GM04504 (cell line): Measurements from ENCODE around the gene COL15A1.
"Not testable (repeated sequence)": the region's sequence is repeated elsewhere in the genome, so short reads cannot be mapped to it uniquely, and the experiment has no call there.

Experiments
- DNase-seq: peaks from one replicate; pipeline ENCODE4 v3.0.0-alpha.2; 2012; ENCODE audit warnings: low read depth

The COL15A1 gene

GRCh38 chr9:98943682-98944056 is at the start of gene COL15A1:
TSS of gene COL15A1 (plus strand) at chr9:98943907. CDS start at chr9:98944062, 155 bp downstream.
- no peak for DNase-seq

- DNase-seq, result no peak
Measured at GRCh38 chr9:98894171-98894570, 49.5 kb upstream of the COL15A1 start.

- DNase-seq, result no peak
Measured at GRCh38 chr9:98894761-98895160, 48.9 kb upstream of the COL15A1 start.

GRCh38 chr9:98896632-98897031 is 47.1 kb upstream of the COL15A1 start:
- DNase-seq, result no peak

GRCh38 chr9:98897745-98898144 is 46.0 kb upstream of the COL15A1 start:
- no peak for DNase-seq

- peak; percentile 78 for DNase-seq
Measured at GRCh38 chr9:98899408-98900056, 44.2 kb upstream of the COL15A1 start.

- DNase-seq, result no peak
Measured at GRCh38 chr9:98900244-98900643, 43.5 kb upstream of the COL15A1 start.

- no peak for DNase-seq
Measured at GRCh38 chr9:98900725-98901124, 43.0 kb upstream of the COL15A1 start.

GRCh38 chr9:98901843-98902242 is 41.9 kb upstream of the COL15A1 start:
- not testable (repeated sequence) for DNase-seq

- no peak for DNase-seq
Measured at GRCh38 chr9:98902516-98902915, 41.2 kb upstream of the COL15A1 start.

GRCh38 chr9:98902925-98903324 is 40.8 kb upstream of the COL15A1 start:
- DNase-seq, result no peak

GRCh38 chr9:98903961-98904411 is 39.7 kb upstream of the COL15A1 start:
- no peak for DNase-seq

GRCh38 chr9:98905015-98905414 is 38.7 kb upstream of the COL15A1 start:
- no peak for DNase-seq

- no peak for DNase-seq
Measured at GRCh38 chr9:98906273-98907040, 37.2 kb upstream of the COL15A1 start.

- DNase-seq, result no peak
Measured at GRCh38 chr9:98907055-98907454, 36.7 kb upstream of the COL15A1 start.

- no peak for DNase-seq
Measured at GRCh38 chr9:98908897-98909634, 34.6 kb upstream of the COL15A1 start.

GRCh38 chr9:98909935-98910334 is 33.8 kb upstream of the COL15A1 start:
- no peak for DNase-seq

GRCh38 chr9:98911042-98911441 is 32.7 kb upstream of the COL15A1 start:
- no peak for DNase-seq

- not testable (repeated sequence) for DNase-seq
Measured at GRCh38 chr9:98911738-98912137, 32.0 kb upstream of the COL15A1 start.

- no peak for DNase-seq
Measured at GRCh38 chr9:98912450-98912849, 31.3 kb upstream of the COL15A1 start.

GRCh38 chr9:98913044-98913443 is 30.7 kb upstream of the COL15A1 start:
- no peak for DNase-seq

GRCh38 chr9:98913705-98914104 is 30.0 kb upstream of the COL15A1 start:
- DNase-seq, result no peak

GRCh38 chr9:98915599-98915998 is 28.1 kb upstream of the COL15A1 start:
- DNase-seq, result no peak
